H1 (cell line): Measurements from ENCODE around the gene FBH1. TPM values are rescaled to one million over a fixed set of nuclear protein-coding genes. Genes with fewer than 3 reads are reported as not detected.
A peak's percentile ranks its signal among the peaks of the same experiment; 100 is the strongest.

ENCODE experiments used
- CTCF ChIA-PET: fragments of 300-600 bp; sonication (Branson Sonifier 250); formaldehyde crosslinking; loops from one replicate; lab custom pipeline; 2021; ENCODE audit not compliant: partially characterized antibody; lab: Charles Lee
- POLR2A ChIA-PET: fragments of 300-600 bp; sonication (Branson Sonifier 250); formaldehyde crosslinking; loops from one replicate; lab custom pipeline; 2021; ENCODE audit warnings: inconsistent platforms; ENCODE audit not compliant: partially characterized antibody; lab: Charles Lee
- DNase-seq, 2 experiments: peaks; one replicate each; pipeline versions ENCODE4 v3.0.0 to v3.0.0-alpha.2; 2010 to 2022; ENCODE audit warnings: low spot score in 2 of 2, low read depth in 1 of 2, mixed read lengths in 1 of 2
- FAIRE-seq: peaks from 2 replicates; lab custom pipeline; 2011; peaks lifted over from hg19 to GRCh38; lab: Jason Lieb, UNC
- H2AFZ ChIP-seq: 2 replicates; pipeline ENCODE4 v1.8.1; 2012; ENCODE audit warnings: low read length, inconsistent platforms
- H2AK5ac ChIP-seq: 2 replicates; pipeline ENCODE4 v1.6.1; 2013; ENCODE audit warnings: low read depth, low read length
- H2BK120ac ChIP-seq: replicated peaks from 2 replicates; pipeline ENCODE3; 2013; ENCODE audit warnings: low read depth, low read length, inconsistent platforms
- H2BK12ac ChIP-seq: 2 replicates; pipeline ENCODE4 v1.6.1; 2013; ENCODE audit warnings: low read depth, low read length
- H2BK15ac ChIP-seq: 2 replicates; pipeline ENCODE4 v1.6.1; 2013; ENCODE audit warnings: low read length
- H2BK20ac ChIP-seq: 2 replicates; pipeline ENCODE4 v1.6.1; 2013; ENCODE audit warnings: low read length
- H2BK5ac ChIP-seq: 2 replicates; pipeline ENCODE4 v1.6.1; 2013; ENCODE audit warnings: low read depth, low read length
- H3K14ac ChIP-seq: 2 replicates; pipeline ENCODE4 v1.6.1; 2013; ENCODE audit warnings: inconsistent platforms; ENCODE audit not compliant: insufficient read length
- H3K18ac ChIP-seq: 2 replicates; pipeline ENCODE4 v1.6.1; 2013; ENCODE audit warnings: low read length; ENCODE audit errors: extremely low read depth
- H3K23ac ChIP-seq: 2 replicates; pipeline ENCODE4 v1.6.1; 2013; ENCODE audit warnings: inconsistent platforms; ENCODE audit not compliant: insufficient read length
- H3K23me2 ChIP-seq: 2 replicates; pipeline ENCODE4 v1.6.1; 2013; ENCODE audit warnings: low read depth, low read length
- H3K27ac ChIP-seq: 2 replicates; pipeline ENCODE4 v1.6.1; 2011; ENCODE audit warnings: low read depth, low read length, inconsistent platforms
- H3K27me3 ChIP-seq, 4 experiments: replicated peaks in 1 of 4; 1 replicate in 1 of 4; 2 replicates in 3 of 4; pipeline versions ENCODE4 v1.6.1 to v1.8.1; 2011 to 2013; ENCODE audit warnings: low read length in 3 of 4, mild to moderate bottlenecking in 3 of 4, inconsistent platforms in 2 of 4, mixed read lengths in 2 of 4, moderate library complexity in 1 of 4; ENCODE audit not compliant: control insufficient read depth in 3 of 4, insufficient read depth in 3 of 4; ENCODE audit errors: extremely low read depth in 1 of 4
- H3K36me3 ChIP-seq, 4 experiments: 2 replicates each; pipeline versions ENCODE4 v1.6.1 to v1.8.1; 2011 to 2013; ENCODE audit warnings: mild to moderate bottlenecking in 4 of 4, low read length in 3 of 4, moderate library complexity in 2 of 4, control low read depth in 1 of 4, inconsistent platforms in 1 of 4; ENCODE audit not compliant: insufficient read depth in 4 of 4, control insufficient read depth in 2 of 4
- H3K4ac ChIP-seq: replicated peaks from 2 replicates; pipeline ENCODE3; 2013; ENCODE audit warnings: low read length, low read depth, mixed read lengths, inconsistent platforms; ENCODE audit not compliant: insufficient read length
- H3K4me1 ChIP-seq, 4 experiments: replicated peaks in 1 of 4; 1 replicate in 1 of 4; 2 replicates in 3 of 4; pipeline versions ENCODE4 v1.6.1 to v1.8.1; 2011 to 2013; ENCODE audit warnings: low read length in 3 of 4, inconsistent platforms in 2 of 4, mixed read lengths in 1 of 4; ENCODE audit not compliant: insufficient read depth in 4 of 4, control insufficient read depth in 3 of 4
- H3K4me2 ChIP-seq, 2 experiments: 2 replicates each; pipeline versions ENCODE4 v1.6.1 to v1.8.1; 2011 to 2013; ENCODE audit warnings: low read depth in 2 of 2, low read length in 2 of 2, control low read depth in 1 of 2, inconsistent platforms in 1 of 2, mild to moderate bottlenecking in 1 of 2; ENCODE audit not compliant: insufficient read depth in 1 of 2
- H3K4me3 ChIP-seq, 4 experiments: fragments of 200-600, 300-600 bp in 1 of 4; sonication (generic), shearing (Covaris generic), sonication (Bioruptor Twin) in 1 of 4; 2 replicates each; pipeline versions ENCODE4 v1.5.1 to v1.8.1; 2011 to 2016; ENCODE audit warnings: low read length in 4 of 4, low read depth in 3 of 4, control low read depth in 2 of 4, inconsistent platforms in 2 of 4, mild to moderate bottlenecking in 2 of 4, mixed read lengths in 1 of 4, moderate library complexity in 1 of 4; ENCODE audit not compliant: insufficient read depth in 2 of 4; ENCODE audit errors: extremely low read depth in 1 of 4
- H3K56ac ChIP-seq: replicated peaks from 2 replicates; pipeline ENCODE3; 2013; ENCODE audit warnings: low read depth, mild to moderate bottlenecking, mixed read lengths, low read length, inconsistent platforms; ENCODE audit not compliant: insufficient read length
- H3K79me1 ChIP-seq: 2 replicates; pipeline ENCODE4 v1.6.1; 2013; ENCODE audit warnings: low read depth, low read length, control low read depth
- H3K79me2 ChIP-seq, 2 experiments: 2 replicates each; pipeline versions ENCODE4 v1.6.1 to v1.8.1; 2012 to 2013; ENCODE audit warnings: low read length in 2 of 2, mild to moderate bottlenecking in 2 of 2, inconsistent platforms in 1 of 2; ENCODE audit not compliant: insufficient read depth in 2 of 2, control insufficient read depth in 1 of 2
- H3K9ac ChIP-seq, 4 experiments: replicated peaks in 1 of 4; 1 replicate in 1 of 4; 2 replicates in 3 of 4; pipeline versions ENCODE4 v1.6.1 to v1.8.1; 2011 to 2013; ENCODE audit warnings: low read depth in 3 of 4, low read length in 3 of 4, control low read depth in 2 of 4, mild to moderate bottlenecking in 2 of 4, moderate library complexity in 2 of 4, inconsistent platforms in 1 of 4; ENCODE audit errors: extremely low read depth in 1 of 4
- H3K9me3 ChIP-seq, 2 experiments: 2 replicates each; pipeline versions ENCODE4 v1.6.1 to v1.8.1; 2012 to 2013; ENCODE audit warnings: mild to moderate bottlenecking in 2 of 2, moderate library complexity in 2 of 2, control low read depth in 1 of 2, inconsistent platforms in 1 of 2, low read depth in 1 of 2, low read length in 1 of 2, mixed read lengths in 1 of 2; ENCODE audit not compliant: insufficient read depth in 2 of 2
- H4K20me1 ChIP-seq, 2 experiments: replicated peaks in 1 of 2; 2 replicates each; pipeline versions ENCODE3 to v1.8.1; 2011 to 2013; ENCODE audit warnings: inconsistent platforms in 2 of 2, low read length in 2 of 2, mild to moderate bottlenecking in 1 of 2; ENCODE audit not compliant: insufficient read depth in 2 of 2, control insufficient read depth in 1 of 2
- H4K5ac ChIP-seq: 2 replicates; pipeline ENCODE4 v1.6.1; 2013; ENCODE audit warnings: low read length, low read depth, mixed read lengths, inconsistent platforms; ENCODE audit not compliant: insufficient read length
- H4K8ac ChIP-seq: 2 replicates; pipeline ENCODE4 v1.8.0; 2013; ENCODE audit warnings: mild to moderate bottlenecking, moderate library complexity, low read length, inconsistent platforms; ENCODE audit not compliant: insufficient read depth; ENCODE audit errors: extremely low read depth
- H4K91ac ChIP-seq: replicated peaks from 2 replicates; pipeline ENCODE3; 2013; ENCODE audit warnings: low read length, mixed read lengths, inconsistent platforms; ENCODE audit not compliant: insufficient read length
- BCL11A ChIP-seq, 2 experiments: IDR thresholded peaks; one replicate each; pipeline ENCODE4 v1.6.1; 2011; ENCODE audit warnings: low read depth in 2 of 2, low read length in 2 of 2, mild to moderate bottlenecking in 2 of 2
- CBX5 ChIP-seq: fragments of 300-800, 300-1000 bp; sonication (generic); IDR thresholded peaks from 2 replicates; pipeline ENCODE4 v1.7.1; 2016; ENCODE audit warnings: antibody characterized with exemption, low read length, low read depth
- CHD2 ChIP-seq: IDR thresholded peaks from 2 replicates; pipeline ENCODE4 v1.6.1; 2012; ENCODE audit warnings: low read length, improper control_type of control experiment
- FOSL1 ChIP-seq: IDR thresholded peaks from 2 replicates; pipeline ENCODE4 v1.6.1; 2011; ENCODE audit warnings: mild to moderate bottlenecking, low read depth, low read length, moderate library complexity; ENCODE audit not compliant: insufficient read depth
- RNF2 ChIP-seq: fragments of 200-900, 300-1000 bp; sonication (generic); IDR thresholded peaks from 2 replicates; pipeline ENCODE4 v1.7.1; 2016; ENCODE audit warnings: borderline replicate concordance, low read depth, mild to moderate bottlenecking, antibody characterized with exemption, low read length; ENCODE audit not compliant: poor library complexity, severe bottlenecking; ENCODE audit errors: missing control alignments
- RXRA ChIP-seq: IDR thresholded peaks from 2 replicates; pipeline ENCODE4 v1.6.1; 2011; ENCODE audit warnings: low read depth, mild to moderate bottlenecking, low read length, moderate library complexity; ENCODE audit not compliant: insufficient read depth
- USF2 ChIP-seq: IDR thresholded peaks from 2 replicates; pipeline ENCODE4 v1.6.1; 2011; ENCODE audit warnings: low read length, improper control_type of control experiment
- WGBS, 2 experiments: shearing (Covaris generic) in 1 of 2; methylation state at CpG; one replicate each; pipeline versions ENCODE4 v1.1.6 to v1.1.7; 2013 to 2015; ENCODE audit warnings: low lambda C conversion rate in 2 of 2, mixed read lengths in 2 of 2, inconsistent platforms in 1 of 2, low coverage in 1 of 2, missing lambda C conversion rate in 1 of 2; ENCODE audit not compliant: insufficient replicate concordance in 2 of 2, insufficient coverage in 1 of 2, insufficient read length in 1 of 2; ENCODE audit errors: extremely low coverage in 1 of 2, missing lambda C conversion rate in 1 of 2; 5-methylcytosine and 5-hydroxymethylcytosine counted together
- polyA plus RNA-seq, 7 experiments: library from polyadenylated mRNA; depleted of rRNA in 3 of 7; stranded (reverse) in 5 of 7; unstranded in 2 of 7; fragments of >200 nt in 5 of 7; fragments of 200-250 nt in 2 of 7; gene quantifications; 1 replicate in 5 of 7; 2 replicates in 1 of 7; 4 replicates in 1 of 7; pipeline versions ENCODE4 v1.2.1 to v1.2.3, GENCODE V29; 2011 to 2013; ENCODE audit warnings: missing spikeins in 2 of 7, mixed read lengths in 2 of 7
- total RNA-seq: library from RNA; stranded (reverse); fragmentation: NEBNext Ultra II Directional; extraction: Animal tissue kit (Norgen Biotek cat#: 25700); gene quantifications from 2 replicates; pipeline ENCODE4 v1.2.1, GENCODE V29; 2021

Gene FBH1
- total and polyA plus RNA-seq, 2 of the 8 experiments (the other 6 are each of a cell fraction or from before 2014, with no cell fraction given), result 31.1 to 51.8 TPM

- H3K4me2 ChIP-seq, result no peak overlapping the region
- no peak overlapping the region for H2AFZ ChIP-seq
- no peaks in the 10 kb centered on the region; the same call in 1 of the 2 replicates for H3K23me2 ChIP-seq
- H3K4ac ChIP-seq, result no peak overlapping the region
- 0 out of 2 replicates have a peak overlapping the region, but pooled peaks have one; percentile 32 for H2BK20ac ChIP-seq
- peaks cover 0 to 14% (median 7%) of the 10 kb centered on the region in 4 experiments; a peak in 6 of 7 replicates for H3K4me1 ChIP-seq
- no peak overlapping the region for H2BK15ac ChIP-seq
- H3K14ac ChIP-seq, result no peak overlapping the region
- H3K18ac ChIP-seq, result no peak overlapping the region
- whole genome bisulfite sequencing, 2 experiments, result 76% methylated on average over 15 of the region's 16 CpGs; no CpG with 5 or more reads in 1 of the 2 experiments
- no peak overlapping the region for H4K91ac ChIP-seq
- no peak overlapping the region for H3K27ac ChIP-seq
- POLR2A ChIA-PET, result interaction anchor here (1.3 kb wide), 1 partner anchor 9 kb away, joined by 5 read pairs; no protein-coding TSS in a partner anchor
- H4K8ac ChIP-seq, result no peak overlapping the region
- H3K9me3 ChIP-seq, result no peaks in the 10 kb centered on the region
- no peak overlapping the region for H2AK5ac ChIP-seq
- H3K36me3 ChIP-seq, result peaks cover 2 to 8% (median 4%) of the 10 kb centered on the region in 4 experiments; a peak in 5 of 8 replicates
- H2BK120ac ChIP-seq, result no peak overlapping the region
- no peak overlapping the region for H4K5ac ChIP-seq
- no peaks in the 10 kb centered on the region for H3K27me3 ChIP-seq
- no peaks in the 10 kb centered on the region for H3K79me1 ChIP-seq
- H4K20me1 ChIP-seq, result peaks cover 0 to 1% of the 10 kb centered on the region in 2 experiments
- no peak overlapping the region; the same call in 1 of the 2 replicates for H2BK12ac ChIP-seq
- CTCF ChIA-PET, result no interaction called here
- H3K56ac ChIP-seq, result no peak overlapping the region
- H2BK5ac ChIP-seq, result no peak overlapping the region
- FAIRE-seq (no peak), DNase-seq (no peak)
- TF ChIP-seq CBX5 (no peak), FOSL1 (no peak), RNF2 (no peak), RXRA (no peak), USF2 (no peak), BCL11A (IDR thresholded peaks at IDR 0.05; ENCODE audit: low read depth in 2 of 2, low read length in 2 of 2) (no peak), CHD2 (no peak)
- no peak overlapping the region for H3K4me3 ChIP-seq
- H3K9ac ChIP-seq, result no peak overlapping the region
- no peak overlapping the region for H3K23ac ChIP-seq
- H3K79me2 ChIP-seq, result no peaks in the 10 kb centered on the region
Measured at GRCh38 chr10:5942474-5942873, 52.4 kb downstream of the FBH1 start.
